Muscle layer of colon (tissue), 2 donors: ENCODE data around the gene TPD52L1.
A peak's percentile ranks its signal among the peaks of the same experiment; 100 is the strongest.
"Not testable (repeated sequence)": the region's sequence is repeated elsewhere in the genome, so short reads cannot be mapped to it uniquely, and the experiment has no call there.

ENCODE experiments used
- H3K27ac ChIP-seq: one replicate; pipeline ENCODE4 v1.7.0; 2013; ENCODE audit warnings: low read depth, mild to moderate bottlenecking, low read length, moderate library complexity
- H3K27me3 ChIP-seq, 2 donors: one replicate each; pipeline ENCODE4 v1.7.0; 2013; ENCODE audit warnings: low read length in 2 of 2, mild to moderate bottlenecking in 2 of 2; ENCODE audit not compliant: insufficient read depth in 2 of 2, control insufficient read depth in 1 of 2
- H3K36me3 ChIP-seq: one replicate; pipeline ENCODE4 v1.7.0; 2013; ENCODE audit warnings: mild to moderate bottlenecking, low read length; ENCODE audit not compliant: insufficient read depth
- H3K4me1 ChIP-seq: one replicate; pipeline ENCODE4 v1.7.0; 2013; ENCODE audit warnings: mild to moderate bottlenecking, low read length; ENCODE audit not compliant: insufficient read depth
- H3K4me3 ChIP-seq, 2 donors: one replicate each; pipeline ENCODE4 v1.7.0; 2013; ENCODE audit warnings: low read length in 2 of 2, low read depth in 1 of 2, mild to moderate bottlenecking in 1 of 2, moderate library complexity in 1 of 2
- H3K9ac ChIP-seq: one replicate; pipeline ENCODE4 v1.7.0; 2013; ENCODE audit warnings: low read length
- H3K9me3 ChIP-seq: one replicate; pipeline ENCODE4 v1.7.0; 2013; ENCODE audit warnings: mild to moderate bottlenecking, low read length
- donor health status: abdominal sarcoma.
- donor health status: Adenocarcinoma of cecum.

The TPD52L1 gene

DNA sequence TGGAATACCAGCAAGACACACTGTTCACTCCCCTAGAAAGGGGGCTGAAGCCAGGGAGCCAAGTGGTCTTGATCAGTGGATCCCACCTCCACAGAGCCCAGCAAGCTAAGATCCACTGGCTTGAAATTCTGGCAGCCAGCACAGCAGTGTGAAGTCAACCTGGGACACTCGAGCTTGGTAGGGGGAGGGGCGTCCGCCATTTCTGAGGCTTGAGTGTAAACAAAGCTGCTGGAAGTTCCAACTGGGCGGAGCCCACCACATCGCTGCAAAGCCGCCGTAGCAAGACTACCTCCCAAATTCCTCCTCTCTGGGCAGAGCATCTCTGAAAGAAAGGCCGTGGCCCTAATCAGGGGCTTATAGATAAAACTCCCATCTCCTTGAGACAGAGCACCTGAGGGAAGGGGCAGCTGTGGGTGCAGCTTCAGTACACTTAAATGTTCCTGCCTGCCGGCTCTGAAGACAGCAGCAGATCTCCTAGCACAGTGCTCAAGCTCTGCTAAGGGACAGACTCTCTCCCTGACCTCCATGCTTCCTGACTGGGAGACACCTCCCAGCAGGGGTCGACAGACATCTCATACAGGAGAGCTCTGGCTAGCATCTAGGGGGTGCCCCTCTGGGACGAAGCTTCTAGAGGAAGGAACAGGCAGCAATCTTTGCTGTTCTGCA, 126.9 kb downstream of the TPD52L1 start:
- H3K27ac ChIP-seq, H3K9me3 ChIP-seq, H3K4me1 ChIP-seq, H3K4me3 ChIP-seq, H3K9ac ChIP-seq, H3K27me3 ChIP-seq: not testable (repeated sequence)
- H3K36me3 ChIP-seq = peaks cover 12% of the 10 kb centered on the region

- peaks cover 12% of the 10 kb centered on the region for H3K36me3 ChIP-seq
- H3K4me1 ChIP-seq, H3K27me3 ChIP-seq, H3K9ac ChIP-seq, H3K4me3 ChIP-seq, H3K27ac ChIP-seq, H3K9me3 ChIP-seq: not testable (repeated sequence)
Observed at GRCh38 chr6:125282470-125282869, 128.9 kb downstream of the TPD52L1 start.

GRCh38 chr6:125285353-125285752, 131.8 kb downstream of the TPD52L1 start:
- Histone ChIP-seq H3K36me3 (peaks cover 13% of the 10 kb centered on the region), H3K4me1 (no peaks in the 10 kb centered on the region), H3K9me3 (no peaks in the 10 kb centered on the region), H3K27ac (no peak overlapping the region), H3K9ac (no peak overlapping the region), H3K27me3 (no peaks in the 10 kb centered on the region), H3K4me3 (no peak overlapping the region)

DNA sequence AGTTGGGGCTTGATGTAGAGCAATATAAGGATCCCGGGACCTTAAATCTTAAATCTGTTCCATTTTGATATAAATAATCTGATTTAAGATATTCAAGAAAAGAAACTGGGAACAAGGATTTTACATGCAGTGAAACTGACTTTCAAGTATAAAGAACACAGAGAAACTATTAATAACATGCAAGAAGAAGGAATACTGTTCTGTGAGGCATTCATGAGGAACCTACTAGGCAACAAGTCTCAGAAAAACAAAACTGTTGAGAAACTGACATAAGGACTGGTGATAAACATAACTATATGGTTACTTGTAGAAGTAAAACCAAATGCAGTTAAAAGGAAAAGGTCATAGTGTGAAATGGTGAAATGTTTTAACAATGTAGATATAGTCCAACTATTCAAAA, 132.4 kb downstream of the TPD52L1 start:
- Histone ChIP-seq H3K27me3 (no peaks in the 10 kb centered on the region), H3K9ac (no peak overlapping the region), H3K36me3 (peaks cover 13% of the 10 kb centered on the region), H3K4me3 (no peak overlapping the region), H3K27ac (no peak overlapping the region), H3K4me1 (no peaks in the 10 kb centered on the region), H3K9me3 (no peaks in the 10 kb centered on the region)

GRCh38 chr6:125287718-125288117, 134.1 kb downstream of the TPD52L1 start:
- H3K9me3 ChIP-seq = no peaks in the 10 kb centered on the region
- H3K4me3 ChIP-seq = no peak overlapping the region
- H3K36me3 ChIP-seq = peaks cover 27% of the 10 kb centered on the region
- no peak overlapping the region for H3K27ac ChIP-seq
- H3K27me3 ChIP-seq = no peaks in the 10 kb centered on the region
- H3K9ac ChIP-seq = no peak overlapping the region
- H3K4me1 ChIP-seq = no peaks in the 10 kb centered on the region

GRCh38 chr6:125293587-125293986, 140.0 kb downstream of the TPD52L1 start:
- Histone ChIP-seq H3K27ac (no peak overlapping the region), H3K9me3 (no peaks in the 10 kb centered on the region), H3K27me3 (no peaks in the 10 kb centered on the region), H3K4me3 (no peak overlapping the region), H3K9ac (no peak overlapping the region), H3K36me3 (peaks cover 38% of the 10 kb centered on the region), H3K4me1 (peaks cover 4% of the 10 kb centered on the region)

DNA sequence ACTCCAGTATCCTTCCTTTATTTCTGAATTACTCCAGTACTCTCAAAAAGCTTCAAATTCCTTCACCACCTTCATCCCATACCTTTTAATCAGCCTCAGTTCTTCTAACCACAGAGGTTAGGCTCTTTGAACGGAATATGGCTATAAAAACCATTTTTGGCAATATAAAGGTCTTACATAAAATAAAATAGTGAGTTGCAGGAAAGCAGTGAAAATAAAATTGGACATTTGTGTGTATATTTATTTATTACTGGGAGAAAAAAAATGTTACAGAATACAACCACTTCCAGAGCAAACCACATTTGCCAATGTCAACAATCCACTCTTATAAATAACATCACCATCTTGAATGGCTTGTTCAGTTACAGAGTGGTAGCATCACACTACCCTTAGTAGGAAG, 140.5 kb downstream of the TPD52L1 start:
- peaks cover 4% of the 10 kb centered on the region for H3K4me1 ChIP-seq
- no peak overlapping the region for H3K9ac ChIP-seq
- H3K4me3 ChIP-seq = no peak overlapping the region
- H3K27me3 ChIP-seq = no peaks in the 10 kb centered on the region
- no peaks in the 10 kb centered on the region for H3K9me3 ChIP-seq
- peaks cover 39% of the 10 kb centered on the region for H3K36me3 ChIP-seq
- H3K27ac ChIP-seq = no peak overlapping the region

GRCh38 chr6:125294925-125295324, 141.4 kb downstream of the TPD52L1 start:
- no peaks in the 10 kb centered on the region for H3K27me3 ChIP-seq
- H3K9me3 ChIP-seq = no peaks in the 10 kb centered on the region
- H3K27ac ChIP-seq = no peak overlapping the region
- no peak overlapping the region for H3K4me3 ChIP-seq
- H3K9ac ChIP-seq = no peak overlapping the region
- H3K36me3 ChIP-seq = peaks cover 39% of the 10 kb centered on the region
- peaks cover 8% of the 10 kb centered on the region for H3K4me1 ChIP-seq

DNA sequence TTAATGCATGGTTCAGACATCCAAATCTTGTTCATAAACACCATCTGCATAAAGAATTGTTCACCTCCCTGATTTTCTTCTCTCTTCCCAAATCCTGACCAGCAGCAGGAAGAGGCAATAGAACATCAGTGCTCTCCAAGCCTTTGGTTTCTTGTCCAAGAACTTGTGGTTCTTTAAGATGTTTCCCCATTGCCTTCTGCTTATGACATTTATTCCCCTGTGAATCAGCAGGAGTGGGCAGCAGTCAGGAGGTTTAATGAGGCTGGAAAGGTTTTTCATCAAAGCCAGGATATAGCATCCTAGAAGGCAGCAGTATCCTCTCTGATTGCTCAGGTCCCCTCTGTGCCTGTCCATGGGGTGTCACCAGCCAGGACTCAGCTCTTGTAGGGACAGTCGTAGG, 142.9 kb downstream of the TPD52L1 start:
- no peaks in the 10 kb centered on the region for H3K9me3 ChIP-seq
- no peak overlapping the region for H3K27ac ChIP-seq
- H3K9ac ChIP-seq = no peak overlapping the region
- H3K4me1 ChIP-seq = peaks cover 19% of the 10 kb centered on the region
- peaks cover 35% of the 10 kb centered on the region for H3K36me3 ChIP-seq
- H3K4me3 ChIP-seq = no peak overlapping the region
- no peaks in the 10 kb centered on the region for H3K27me3 ChIP-seq

DNA sequence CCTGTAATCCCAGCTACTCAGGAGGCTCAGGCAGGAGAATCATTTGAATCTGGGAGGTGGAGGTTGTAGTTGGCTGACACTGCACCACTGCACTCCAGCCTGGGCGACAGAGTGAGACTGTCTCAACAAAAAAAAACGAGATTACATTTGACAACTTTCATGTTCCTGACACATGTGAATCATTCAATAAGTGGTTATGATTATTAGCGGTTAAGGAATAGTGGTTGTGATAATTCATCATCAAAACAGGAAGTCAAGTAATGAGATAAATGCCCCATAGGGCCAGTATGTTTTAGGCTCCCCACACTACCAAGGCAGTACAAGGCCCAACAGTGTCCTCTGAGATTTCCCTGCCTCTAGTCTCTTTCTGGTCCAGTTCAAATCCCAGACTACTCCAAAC, 145.7 kb downstream of the TPD52L1 start:
- Histone ChIP-seq H3K4me1 (peaks cover 19% of the 10 kb centered on the region), H3K36me3 (peaks cover 25% of the 10 kb centered on the region), H3K9me3 (no peaks in the 10 kb centered on the region), H3K9ac (no peak overlapping the region), H3K27me3 (no peaks in the 10 kb centered on the region), H3K4me3 (no peak overlapping the region), H3K27ac (no peak overlapping the region)

- H3K9ac ChIP-seq = peak overlapping the region; percentile 68
- no peaks in the 10 kb centered on the region for H3K27me3 ChIP-seq
- H3K36me3 ChIP-seq = peaks cover 19% of the 10 kb centered on the region
- H3K4me1 ChIP-seq = peaks cover 14% of the 10 kb centered on the region
- peak overlapping the region; percentile 40 for H3K27ac ChIP-seq
- peak overlapping the region; percentile 50 to 83 for H3K4me3 ChIP-seq
- H3K9me3 ChIP-seq = no peaks in the 10 kb centered on the region
Observed at GRCh38 chr6:125300992-125301434, 147.4 kb downstream of the TPD52L1 start.
